HepG2 (cell line): ENCODE results near the gene RANBP17. TPM values are rescaled to one million over a fixed set of nuclear protein-coding genes. Genes with fewer than 3 reads are reported as not detected.
A peak's percentile ranks its signal among the peaks of the same experiment; 100 is the strongest.

Source experiments
- ATAC-seq: fragments of 200-7000 bp; cut with Tn5 transposase; 3 replicates; pipeline ENCODE4 v1.9.1; 2020; ENCODE audit warnings: mild to moderate bottlenecking, moderate library complexity
- BruUV-seq: library from RNA; stranded (reverse); fragments of 400-500 nt; replicated peaks from 2 replicates; lab custom pipeline; 2021; lab: Mats Ljungman, UMichigan
- CTCF ChIA-PET: fragments of 300-600 bp; formaldehyde crosslinking; extraction: SDS; loops from one replicate; lab custom pipeline; 2021; ENCODE audit warnings: low total read pairs, inconsistent platforms, low intra/inter-chr PET ratio; lab: Yijun Ruan, JAX
- POLR2A ChIA-PET: fragments of 350-600 bp; sonication (Branson Sonifier 250); formaldehyde crosslinking; loops from one replicate; lab custom pipeline; 2020; ENCODE audit warnings: antibody characterized with exemption, inconsistent platforms; lab: Yijun Ruan, JAX
- DNase-seq: peaks from one replicate; pipeline ENCODE4 v3.0.0-alpha.2; 2015; ENCODE audit warnings: low spot score
- FAIRE-seq: peaks from 3 replicates; lab custom pipeline; 2011; peaks lifted over from hg19 to GRCh38; lab: Jason Lieb, UNC
- H2AFZ ChIP-seq: one replicate; pipeline ENCODE4 v1.6.1; 2011; ENCODE audit warnings: low read length, inconsistent platforms
- H3K27ac ChIP-seq: fragments of 300-600 bp; 3 replicates; pipeline ENCODE4 v1.8.0; 2011; ENCODE audit warnings: mixed run types, mild to moderate bottlenecking, mixed read lengths, low read length, inconsistent platforms; ENCODE audit not compliant: insufficient read depth; ENCODE audit errors: extremely low read length
- H3K27me3 ChIP-seq, 2 experiments: fragments of 200-600 bp in 1 of 2; 2 replicates in 1 of 2; 3 replicates in 1 of 2; pipeline versions ENCODE4 v1.6.0 to v1.8.0; 2011; ENCODE audit warnings: low read length in 2 of 2, mild to moderate bottlenecking in 2 of 2, moderate library complexity in 2 of 2, inconsistent platforms in 1 of 2; ENCODE audit not compliant: insufficient read depth in 2 of 2, control insufficient read depth in 1 of 2
- H3K36me3 ChIP-seq, 2 experiments: fragments of 200-600 bp in 1 of 2; replicated peaks in 1 of 2; 2 replicates in 1 of 2; 3 replicates in 1 of 2; pipeline versions ENCODE4 v1.5.1 to v1.8.0; 2011; ENCODE audit warnings: low read length in 2 of 2, inconsistent platforms in 1 of 2; ENCODE audit not compliant: insufficient read depth in 2 of 2, control insufficient read depth in 1 of 2
- H3K4me1 ChIP-seq: 2 replicates; pipeline ENCODE4 v1.5.1; 2012; ENCODE audit warnings: low read length, inconsistent platforms; ENCODE audit not compliant: insufficient read depth
- H3K4me2 ChIP-seq: 2 replicates; pipeline ENCODE4 v1.6.0; 2011; ENCODE audit warnings: low read depth, low read length, inconsistent platforms
- H3K4me3 ChIP-seq, 3 experiments: fragments of 200-600 bp in 1 of 3; sonication (generic), shearing (Covaris generic) in 1 of 3; replicated peaks in 1 of 3; 2 replicates each; pipeline ENCODE4 v1.5.1; 2011 to 2016; ENCODE audit warnings: low read length in 3 of 3, inconsistent platforms in 2 of 3, low read depth in 2 of 3, mild to moderate bottlenecking in 2 of 3, control low read depth in 1 of 3, mixed read lengths in 1 of 3; ENCODE audit not compliant: insufficient read depth in 1 of 3
- H3K79me2 ChIP-seq: one replicate; pipeline ENCODE4 v1.6.1; 2011; ENCODE audit warnings: low read length, inconsistent platforms; ENCODE audit not compliant: insufficient read depth
- H3K9ac ChIP-seq: 2 replicates; pipeline ENCODE4 v1.6.0; 2011; ENCODE audit warnings: mild to moderate bottlenecking, low read depth, low read length, inconsistent platforms; ENCODE audit not compliant: insufficient read depth
- H3K9me3 ChIP-seq: 2 replicates; pipeline ENCODE4 v1.5.1; 2012; ENCODE audit warnings: mild to moderate bottlenecking, low read length
- H4K20me1 ChIP-seq: 2 replicates; pipeline ENCODE4 v1.6.0; 2011; ENCODE audit warnings: inconsistent platforms, mild to moderate bottlenecking, low read length, moderate library complexity; ENCODE audit not compliant: insufficient read depth
- ATF1 ChIP-seq: IDR thresholded peaks from 2 replicates; pipeline ENCODE4 v1.6.1; 2016; ENCODE audit warnings: mild to moderate bottlenecking, control low read depth
- CREB1 ChIP-seq, 2 experiments: fragments of 450-650 bp in 1 of 2; IDR thresholded peaks; 2 replicates each; pipeline ENCODE4 v1.6.1; 2016 to 2017; ENCODE audit warnings: control low read depth in 1 of 2, mild to moderate bottlenecking in 1 of 2, missing compliant biosample characterization in 1 of 2, missing genetic modification characterization in 1 of 2
- ONECUT2 ChIP-seq: sonication (generic); formaldehyde crosslinking; IDR thresholded peaks from 2 replicates; pipeline ENCODE4 v1.4.0; 2020; ENCODE audit warnings: missing genetic modification reagents
- RFX3 ChIP-seq: IDR thresholded peaks from 2 replicates; pipeline ENCODE4 v1.6.1; 2016; ENCODE audit warnings: missing biosample characterization, missing genetic modification reagents
- SAFB2 ChIP-seq: sonication (generic); formaldehyde crosslinking; IDR thresholded peaks from 2 replicates; pipeline ENCODE4 v1.5.1; 2020; ENCODE audit warnings: missing genetic modification reagents, low read depth, mild to moderate bottlenecking, borderline replicate concordance
- SALL2 ChIP-seq: sonication (generic); formaldehyde crosslinking; IDR thresholded peaks from 2 replicates; pipeline ENCODE4 v1.8.1; 2023; ENCODE audit warnings: mild to moderate bottlenecking, missing genetic modification reagents, inconsistent platforms
- SRSF9 ChIP-seq: fragments of 200-400 bp; formaldehyde crosslinking; IDR thresholded peaks from 2 replicates; pipeline ENCODE4 v1.6.1; 2018; ENCODE audit warnings: borderline replicate concordance, mild to moderate bottlenecking, low read depth, low read length; ENCODE audit not compliant: insufficient read depth, poor library complexity, severe bottlenecking
- TEAD3 ChIP-seq: optimal IDR thresholded peaks from 2 replicates; pipeline ENCODE3; 2016; ENCODE audit warnings: borderline replicate concordance
- ZNF549 ChIP-seq: sonication (generic); formaldehyde crosslinking; IDR thresholded peaks from 2 replicates; pipeline ENCODE4 v1.5.0; 2020; ENCODE audit warnings: missing genetic modification reagents
- ZNF768 ChIP-seq: sonication (generic); formaldehyde crosslinking; IDR thresholded peaks from 2 replicates; pipeline ENCODE4 v1.4.0; 2020; ENCODE audit warnings: missing genetic modification reagents
- WGBS: methylation state at CpG from one replicate; pipeline ENCODE4 v1.1.6; 2017; ENCODE audit warnings: low lambda C conversion rate; 5-methylcytosine and 5-hydroxymethylcytosine counted together
- in situ Hi-C: cut with HindIII; loops from 2 replicates; pipeline ENCODE4 v1.10.0; 2017; ENCODE audit warnings: low pct_unique_long_range_greater_than_20kb; ENCODE audit not compliant: extremely low pct_ligation_motif_present
- intact Hi-C: fragments of 100-400 bp; cut with micrococcal nuclease; formaldehyde crosslinking; loops from one replicate; pipeline ENCODE4 v1.10.0; 2022; ENCODE audit not compliant: unreplicated experiment
- polyA plus RNA-seq, 8 experiments: library from polyadenylated mRNA; depleted of rRNA in 3 of 8; stranded (reverse) in 7 of 8; unstranded in 1 of 8; fragments of >200 nt; fragmentation: Illumina TruSeq in 4 of 8; extraction: Trizol in 4 of 8; gene quantifications; 2 replicates each; pipeline versions ENCODE4 v1.2.1 to v1.2.3, GENCODE V29; 2011 to 2016; ENCODE audit warnings: low read depth in 4 of 8, missing spikeins in 1 of 8, mixed read lengths in 1 of 8; ENCODE audit not compliant: insufficient read depth in 1 of 8
- total RNA-seq, 5 experiments: library from RNA; depleted of rRNA; stranded (reverse); fragments of >200 nt; fragmentation: Illumina TruSeq; extraction: Trizol; gene quantifications; 2 replicates each; pipeline ENCODE4 v1.2.3, GENCODE V29; 2016; ENCODE audit warnings: low read depth in 1 of 5
- TF ChIP-seq, protein P1 (sequence below): sonication (generic); formaldehyde crosslinking; IDR thresholded peaks from 2 replicates; pipeline ENCODE4 v1.4.0; 2020; ENCODE audit warnings: mild to moderate bottlenecking, missing genetic modification reagents
- TF ChIP-seq, protein P2 (sequence below): sonication (generic); formaldehyde crosslinking; IDR thresholded peaks from 2 replicates; pipeline ENCODE4 v1.4.0; 2020; ENCODE audit warnings: missing genetic modification reagents
- TF ChIP-seq, protein P3 (sequence below), 2 experiments: sonication (generic) in 1 of 2; formaldehyde crosslinking in 1 of 2; IDR thresholded peaks; 2 replicates each; pipeline versions ENCODE4 v1.4.0 to v1.6.1; 2016 to 2020; ENCODE audit warnings: borderline replicate concordance in 1 of 2, low read depth in 1 of 2, mild to moderate bottlenecking in 1 of 2, missing genetic modification reagents in 1 of 2

RANBP17 gene
- total and polyA plus RNA-seq, 2 of the 13 experiments (the other 11 are each of a cell fraction or from before 2014, with no cell fraction given): not detected

DNA sequence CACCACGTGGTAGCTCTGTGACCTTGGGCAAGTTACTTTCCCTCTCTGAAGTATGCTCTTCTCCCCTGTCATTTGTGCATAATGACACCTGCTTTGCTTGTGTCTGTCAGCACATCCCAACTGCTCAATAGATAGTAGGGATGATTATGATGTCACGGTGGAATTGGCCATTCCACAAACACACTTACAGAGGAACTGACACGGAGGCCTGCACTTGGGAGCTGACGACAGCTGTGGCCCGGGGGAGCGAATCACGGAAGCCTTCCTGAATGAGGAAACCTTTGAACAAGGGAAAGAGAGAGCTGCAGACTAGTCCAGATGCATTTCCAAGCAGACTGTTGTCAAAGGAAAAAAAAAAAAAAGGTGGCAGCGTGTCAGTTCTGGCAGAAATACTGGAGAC lies 468.2 kb downstream of the RANBP17 start:
- H2AFZ ChIP-seq: no peak overlapping the region
- no peaks in the 10 kb centered on the region for H3K9me3 ChIP-seq
- 28% methylated on average over 7 of the region's 8 CpGs for WGBS
- H3K4me3 ChIP-seq: no peak overlapping the region
- DNase-seq: no peak
- FAIRE-seq: no peak
- BruUV-seq: no TSS peak
- intact Hi-C loops (no loop called here), in situ Hi-C loops (no loop called here)
- H3K4me2 ChIP-seq: no peak overlapping the region
- ATAC-seq: no peak
- no peaks in the 10 kb centered on the region for H3K79me2 ChIP-seq
- no peaks in the 10 kb centered on the region for H3K4me1 ChIP-seq
- H3K27me3 ChIP-seq: peaks cover 2 to 12% of the 10 kb centered on the region in 2 experiments; a peak in 4 of 5 replicates
- H3K36me3 ChIP-seq: no peaks in the 10 kb centered on the region
- CTCF ChIA-PET: no interaction called here
- no peak overlapping the region for H3K9ac ChIP-seq
- POLR2A ChIA-PET: no interaction called here
- H3K27ac ChIP-seq: no peak overlapping the region
- no peaks in the 10 kb centered on the region for H4K20me1 ChIP-seq
- TF ChIP-seq, protein P1, sequence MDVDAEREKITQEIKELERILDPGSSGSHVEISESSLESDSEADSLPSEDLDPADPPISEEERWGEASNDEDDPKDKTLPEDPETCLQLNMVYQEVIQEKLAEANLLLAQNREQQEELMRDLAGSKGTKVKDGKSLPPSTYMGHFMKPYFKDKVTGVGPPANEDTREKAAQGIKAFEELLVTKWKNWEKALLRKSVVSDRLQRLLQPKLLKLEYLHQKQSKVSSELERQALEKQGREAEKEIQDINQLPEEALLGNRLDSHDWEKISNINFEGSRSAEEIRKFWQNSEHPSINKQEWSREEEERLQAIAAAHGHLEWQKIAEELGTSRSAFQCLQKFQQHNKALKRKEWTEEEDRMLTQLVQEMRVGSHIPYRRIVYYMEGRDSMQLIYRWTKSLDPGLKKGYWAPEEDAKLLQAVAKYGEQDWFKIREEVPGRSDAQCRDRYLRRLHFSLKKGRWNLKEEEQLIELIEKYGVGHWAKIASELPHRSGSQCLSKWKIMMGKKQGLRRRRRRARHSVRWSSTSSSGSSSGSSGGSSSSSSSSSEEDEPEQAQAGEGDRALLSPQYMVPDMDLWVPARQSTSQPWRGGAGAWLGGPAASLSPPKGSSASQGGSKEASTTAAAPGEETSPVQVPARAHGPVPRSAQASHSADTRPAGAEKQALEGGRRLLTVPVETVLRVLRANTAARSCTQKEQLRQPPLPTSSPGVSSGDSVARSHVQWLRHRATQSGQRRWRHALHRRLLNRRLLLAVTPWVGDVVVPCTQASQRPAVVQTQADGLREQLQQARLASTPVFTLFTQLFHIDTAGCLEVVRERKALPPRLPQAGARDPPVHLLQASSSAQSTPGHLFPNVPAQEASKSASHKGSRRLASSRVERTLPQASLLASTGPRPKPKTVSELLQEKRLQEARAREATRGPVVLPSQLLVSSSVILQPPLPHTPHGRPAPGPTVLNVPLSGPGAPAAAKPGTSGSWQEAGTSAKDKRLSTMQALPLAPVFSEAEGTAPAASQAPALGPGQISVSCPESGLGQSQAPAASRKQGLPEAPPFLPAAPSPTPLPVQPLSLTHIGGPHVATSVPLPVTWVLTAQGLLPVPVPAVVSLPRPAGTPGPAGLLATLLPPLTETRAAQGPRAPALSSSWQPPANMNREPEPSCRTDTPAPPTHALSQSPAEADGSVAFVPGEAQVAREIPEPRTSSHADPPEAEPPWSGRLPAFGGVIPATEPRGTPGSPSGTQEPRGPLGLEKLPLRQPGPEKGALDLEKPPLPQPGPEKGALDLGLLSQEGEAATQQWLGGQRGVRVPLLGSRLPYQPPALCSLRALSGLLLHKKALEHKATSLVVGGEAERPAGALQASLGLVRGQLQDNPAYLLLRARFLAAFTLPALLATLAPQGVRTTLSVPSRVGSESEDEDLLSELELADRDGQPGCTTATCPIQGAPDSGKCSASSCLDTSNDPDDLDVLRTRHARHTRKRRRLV (CRISPR knock-in tag): no peak
- TF ChIP-seq SALL2 (CRISPR knock-in tag) (no peak), SRSF9 (no peak), SAFB2 (no peak), ONECUT2 (CRISPR knock-in tag) (no peak), CREB1 (IDR thresholded peaks at IDR 0.05) (0 out of 2 replicates have a peak, but pooled peaks have one; percentile 24), CREB1 (CRISPR knock-in tag; IDR thresholded peaks at IDR 0.05) (no peak), RFX3 (CRISPR knock-in tag) (no peak), ZNF549 (no peak), TEAD3 (CRISPR knock-in tag) (no peak), ATF1 (no peak), ZNF768 (CRISPR knock-in tag) (peak; percentile 31; the same call in 1 of the 2 replicates)
- TF ChIP-seq, protein P2, sequence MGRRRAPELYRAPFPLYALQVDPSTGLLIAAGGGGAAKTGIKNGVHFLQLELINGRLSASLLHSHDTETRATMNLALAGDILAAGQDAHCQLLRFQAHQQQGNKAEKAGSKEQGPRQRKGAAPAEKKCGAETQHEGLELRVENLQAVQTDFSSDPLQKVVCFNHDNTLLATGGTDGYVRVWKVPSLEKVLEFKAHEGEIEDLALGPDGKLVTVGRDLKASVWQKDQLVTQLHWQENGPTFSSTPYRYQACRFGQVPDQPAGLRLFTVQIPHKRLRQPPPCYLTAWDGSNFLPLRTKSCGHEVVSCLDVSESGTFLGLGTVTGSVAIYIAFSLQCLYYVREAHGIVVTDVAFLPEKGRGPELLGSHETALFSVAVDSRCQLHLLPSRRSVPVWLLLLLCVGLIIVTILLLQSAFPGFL (CRISPR knock-in tag): no peak
- TF ChIP-seq, protein P3, sequence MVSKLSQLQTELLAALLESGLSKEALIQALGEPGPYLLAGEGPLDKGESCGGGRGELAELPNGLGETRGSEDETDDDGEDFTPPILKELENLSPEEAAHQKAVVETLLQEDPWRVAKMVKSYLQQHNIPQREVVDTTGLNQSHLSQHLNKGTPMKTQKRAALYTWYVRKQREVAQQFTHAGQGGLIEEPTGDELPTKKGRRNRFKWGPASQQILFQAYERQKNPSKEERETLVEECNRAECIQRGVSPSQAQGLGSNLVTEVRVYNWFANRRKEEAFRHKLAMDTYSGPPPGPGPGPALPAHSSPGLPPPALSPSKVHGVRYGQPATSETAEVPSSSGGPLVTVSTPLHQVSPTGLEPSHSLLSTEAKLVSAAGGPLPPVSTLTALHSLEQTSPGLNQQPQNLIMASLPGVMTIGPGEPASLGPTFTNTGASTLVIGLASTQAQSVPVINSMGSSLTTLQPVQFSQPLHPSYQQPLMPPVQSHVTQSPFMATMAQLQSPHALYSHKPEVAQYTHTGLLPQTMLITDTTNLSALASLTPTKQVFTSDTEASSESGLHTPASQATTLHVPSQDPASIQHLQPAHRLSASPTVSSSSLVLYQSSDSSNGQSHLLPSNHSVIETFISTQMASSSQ (IDR thresholded peaks at IDR 0.05; ENCODE audit: low read depth): no peak
- TF ChIP-seq, protein P3 (CRISPR knock-in tag; IDR thresholded peaks at IDR 0.05; ENCODE audit: borderline replicate concordance): no peak
